Ovary (tissue), 3 donors: ENCODE measurements around the gene TCEAL3.

Experiments used
- POLR2A ChIP-seq: fragments of 450-650 bp; IDR thresholded peaks from one replicate; pipeline ENCODE4 v1.6.1; 2017; ENCODE audit warnings: antibody characterized with exemption, mild to moderate bottlenecking, moderate library complexity
- TF ChIP-seq, protein P1 (sequence below), 3 donors: fragments of 450-650 bp in 2 of 3; fragments of 200-600 bp in 1 of 3; IDR thresholded peaks; one replicate each; pipeline versions ENCODE4 v1.5.1 to v1.8.0; 2016 to 2022; ENCODE audit warnings: antibody characterized with exemption in 3 of 3, mild to moderate bottlenecking in 1 of 3
- donor health status: DM: no; HTN: no; CAD: no.

DNA sequence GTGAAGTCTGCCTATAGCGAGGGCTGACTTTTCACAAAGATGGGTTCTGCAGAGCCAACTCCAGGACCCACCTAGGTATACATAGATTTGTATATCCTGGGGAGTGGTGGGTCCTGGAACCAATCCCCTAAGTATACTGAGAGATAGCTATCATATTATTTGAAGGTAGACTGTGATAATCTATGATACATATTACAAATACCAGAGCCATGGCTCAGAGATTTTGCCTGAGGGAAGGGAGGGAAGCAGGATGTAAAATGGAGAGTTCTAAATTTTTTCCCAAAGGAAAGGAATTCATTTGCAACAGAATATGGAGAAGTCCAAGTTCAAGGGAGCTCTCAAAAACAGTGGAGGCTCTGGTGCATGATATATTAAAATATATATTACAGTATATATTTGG lies 7.2 kb downstream of the TCEAL3 start:
- TF ChIP-seq POLR2A: no peak
- TF ChIP-seq, protein P1, sequence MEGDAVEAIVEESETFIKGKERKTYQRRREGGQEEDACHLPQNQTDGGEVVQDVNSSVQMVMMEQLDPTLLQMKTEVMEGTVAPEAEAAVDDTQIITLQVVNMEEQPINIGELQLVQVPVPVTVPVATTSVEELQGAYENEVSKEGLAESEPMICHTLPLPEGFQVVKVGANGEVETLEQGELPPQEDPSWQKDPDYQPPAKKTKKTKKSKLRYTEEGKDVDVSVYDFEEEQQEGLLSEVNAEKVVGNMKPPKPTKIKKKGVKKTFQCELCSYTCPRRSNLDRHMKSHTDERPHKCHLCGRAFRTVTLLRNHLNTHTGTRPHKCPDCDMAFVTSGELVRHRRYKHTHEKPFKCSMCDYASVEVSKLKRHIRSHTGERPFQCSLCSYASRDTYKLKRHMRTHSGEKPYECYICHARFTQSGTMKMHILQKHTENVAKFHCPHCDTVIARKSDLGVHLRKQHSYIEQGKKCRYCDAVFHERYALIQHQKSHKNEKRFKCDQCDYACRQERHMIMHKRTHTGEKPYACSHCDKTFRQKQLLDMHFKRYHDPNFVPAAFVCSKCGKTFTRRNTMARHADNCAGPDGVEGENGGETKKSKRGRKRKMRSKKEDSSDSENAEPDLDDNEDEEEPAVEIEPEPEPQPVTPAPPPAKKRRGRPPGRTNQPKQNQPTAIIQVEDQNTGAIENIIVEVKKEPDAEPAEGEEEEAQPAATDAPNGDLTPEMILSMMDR (IDR thresholded peaks at IDR 0.05): no peak
